DLD1 (cell line): ENCODE measurements around the gene GOLGA8N.

Experiments
- in situ Hi-C: cut with HindIII; loops from 2 replicates; pipeline ENCODE4 v1.10.0; 2017; ENCODE audit warnings: low sequenced_read_pairs

GOLGA8N gene

DNA sequence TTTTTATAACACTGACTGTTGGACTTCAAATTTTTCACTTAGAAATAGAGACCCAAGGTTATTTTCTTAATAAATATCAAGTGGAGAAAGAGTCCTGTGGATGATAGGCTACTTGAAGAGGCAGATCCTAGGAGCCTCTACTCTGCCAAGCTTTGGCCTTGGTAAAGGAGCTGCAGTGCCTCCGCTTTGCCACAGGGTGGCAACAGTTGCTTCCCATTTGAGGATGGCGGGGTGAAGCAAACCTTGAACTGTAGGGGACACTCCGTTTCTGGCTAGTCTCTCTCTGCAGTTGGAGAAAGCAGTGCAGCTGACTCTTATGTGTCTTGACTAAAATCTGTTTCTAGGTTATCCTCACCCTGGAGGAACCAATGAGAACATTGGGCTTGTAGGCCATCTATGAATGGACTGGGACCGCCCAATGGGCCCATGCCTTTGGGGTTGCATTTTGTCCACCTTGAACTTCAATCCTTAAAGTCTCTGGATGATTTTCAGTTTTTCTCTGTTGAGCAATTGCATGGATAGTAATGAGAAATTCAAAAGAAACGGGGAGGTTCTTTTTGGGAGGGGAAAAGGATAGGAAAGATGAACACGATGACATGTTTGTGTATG lies 58.1 kb downstream of the GOLGA8N start:
- in situ Hi-C loops, result no loop called here

DNA sequence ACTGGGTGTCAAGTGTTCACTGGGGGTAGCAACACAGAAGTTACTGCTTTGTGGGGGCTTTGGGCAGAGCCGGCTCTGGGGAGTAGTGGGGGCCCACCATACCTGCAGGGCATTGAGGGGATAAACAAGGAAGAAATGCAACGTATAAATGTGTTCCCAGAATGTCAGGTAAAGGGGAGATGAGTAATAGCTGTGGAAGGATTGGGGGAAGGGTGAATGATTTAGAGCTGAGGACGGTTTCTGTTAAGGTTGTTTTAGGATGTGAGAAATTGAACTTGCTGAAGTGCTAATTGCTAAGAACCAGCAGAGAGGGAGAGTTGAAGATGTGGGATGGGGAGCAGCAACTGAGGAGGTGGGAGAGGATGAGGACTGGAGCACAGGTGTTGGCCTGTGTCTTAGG lies 58.9 kb downstream of the GOLGA8N start:
- in situ Hi-C loops, result no loop called here

DNA sequence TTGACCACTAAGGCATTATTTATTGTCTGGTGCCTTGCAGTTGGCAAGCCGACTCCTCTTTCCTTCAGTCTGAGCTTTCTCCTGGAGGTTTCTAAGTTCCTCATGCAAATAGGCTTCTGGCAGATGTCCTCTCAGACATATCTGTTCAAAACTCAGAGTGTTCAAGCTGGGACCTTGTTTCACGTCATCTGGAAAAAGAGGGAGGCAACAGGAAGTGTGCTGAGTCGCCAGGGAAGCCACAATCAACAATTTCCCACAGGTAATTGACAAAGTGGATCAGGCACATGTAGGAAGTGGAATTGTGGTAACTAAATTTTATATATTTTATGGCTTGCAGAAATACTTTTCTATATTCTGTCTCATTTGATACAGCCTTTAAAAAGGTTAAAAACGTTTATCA lies 62.8 kb downstream of the GOLGA8N start:
- in situ Hi-C loops, result no loop called here

DNA sequence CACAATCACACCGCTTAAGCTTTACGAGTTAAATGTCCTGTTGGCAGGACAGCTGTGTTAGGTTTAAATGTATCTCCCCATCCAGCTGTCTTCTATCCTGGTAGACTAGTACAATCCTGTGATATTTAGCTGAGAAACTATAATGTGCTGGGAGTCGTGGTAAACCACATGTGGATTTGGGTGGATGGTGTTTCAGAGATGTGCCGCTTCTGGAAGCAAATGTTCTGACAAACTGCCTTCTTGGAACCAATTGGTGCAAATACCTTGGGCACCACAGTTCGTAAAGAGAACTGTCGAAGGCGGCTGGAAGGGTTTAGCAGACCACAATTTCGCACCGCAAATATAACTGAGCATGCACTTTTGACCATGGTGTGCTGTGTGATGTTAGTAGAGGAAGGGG lies 63.2 kb downstream of the GOLGA8N start:
- in situ Hi-C loops, result no loop called here
